NCI-H1694 treated with DMSO at 0.1 percent for 48 hours (cell line): ENCODE measurements around the gene DPM2.

ENCODE experiments used
- DNase-seq: peaks from one replicate; lab custom pipeline; 2025; lab: John Stamatoyannopoulos, UW

The DPM2 gene

DNA sequence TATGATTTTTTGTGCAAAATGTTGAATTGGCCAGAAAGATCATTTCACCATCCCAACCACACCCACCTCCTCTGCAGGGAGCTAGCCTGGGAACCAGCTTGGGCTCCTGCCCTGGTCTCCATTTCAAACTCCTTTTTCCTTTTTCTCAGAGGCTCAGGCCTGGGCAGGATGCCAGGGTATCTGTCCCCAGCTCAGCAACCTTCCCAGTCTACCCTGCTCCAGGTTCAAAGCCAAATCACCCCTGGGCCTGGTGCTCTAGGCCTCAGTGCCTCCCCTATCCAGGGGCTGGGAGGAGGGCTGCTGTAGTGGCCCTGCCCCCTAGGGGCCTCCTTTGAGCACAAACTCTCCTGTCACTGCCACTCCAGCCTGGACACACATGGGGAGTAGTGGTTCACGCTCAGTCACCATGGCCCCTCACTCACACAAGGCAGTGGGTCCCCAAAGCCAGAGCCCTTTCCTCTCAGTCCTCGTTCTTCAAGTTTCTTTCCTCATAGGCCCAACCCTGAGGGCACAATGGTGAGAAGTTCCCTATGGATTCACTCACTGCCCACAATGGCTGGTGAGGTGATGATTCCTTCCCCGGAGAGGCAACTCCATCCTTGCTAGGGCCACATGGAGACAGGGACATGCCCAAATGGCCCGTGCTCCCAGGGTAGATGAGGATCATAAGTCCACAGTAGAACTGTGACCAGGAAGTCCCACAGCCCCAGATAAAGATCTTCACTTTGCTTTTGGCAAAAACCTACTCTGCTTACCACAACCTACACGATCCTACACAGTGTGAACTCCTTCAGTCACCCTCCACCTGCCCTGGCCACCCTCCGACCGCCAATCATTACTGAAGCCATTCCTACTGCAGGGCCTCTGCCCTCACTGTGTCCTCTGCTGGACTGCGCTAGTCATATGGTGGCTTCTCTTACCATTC, 19.2 kb downstream of the DPM2 start:
- DNase-seq, result no peak

- no peak for DNase-seq
Measured at GRCh38 chr9:127917603-127918002, 20.1 kb downstream of the DPM2 start.

GRCh38 chr9:127916720-127917581, 20.7 kb downstream of the DPM2 start, which contains the start of gene ST6GALNAC4:
ST6GALNAC4 (minus strand) TSS chr9:127917041; CDS start chr9:127916419, 622 bp downstream.
- DNase-seq, result peak; percentile 50

DNA sequence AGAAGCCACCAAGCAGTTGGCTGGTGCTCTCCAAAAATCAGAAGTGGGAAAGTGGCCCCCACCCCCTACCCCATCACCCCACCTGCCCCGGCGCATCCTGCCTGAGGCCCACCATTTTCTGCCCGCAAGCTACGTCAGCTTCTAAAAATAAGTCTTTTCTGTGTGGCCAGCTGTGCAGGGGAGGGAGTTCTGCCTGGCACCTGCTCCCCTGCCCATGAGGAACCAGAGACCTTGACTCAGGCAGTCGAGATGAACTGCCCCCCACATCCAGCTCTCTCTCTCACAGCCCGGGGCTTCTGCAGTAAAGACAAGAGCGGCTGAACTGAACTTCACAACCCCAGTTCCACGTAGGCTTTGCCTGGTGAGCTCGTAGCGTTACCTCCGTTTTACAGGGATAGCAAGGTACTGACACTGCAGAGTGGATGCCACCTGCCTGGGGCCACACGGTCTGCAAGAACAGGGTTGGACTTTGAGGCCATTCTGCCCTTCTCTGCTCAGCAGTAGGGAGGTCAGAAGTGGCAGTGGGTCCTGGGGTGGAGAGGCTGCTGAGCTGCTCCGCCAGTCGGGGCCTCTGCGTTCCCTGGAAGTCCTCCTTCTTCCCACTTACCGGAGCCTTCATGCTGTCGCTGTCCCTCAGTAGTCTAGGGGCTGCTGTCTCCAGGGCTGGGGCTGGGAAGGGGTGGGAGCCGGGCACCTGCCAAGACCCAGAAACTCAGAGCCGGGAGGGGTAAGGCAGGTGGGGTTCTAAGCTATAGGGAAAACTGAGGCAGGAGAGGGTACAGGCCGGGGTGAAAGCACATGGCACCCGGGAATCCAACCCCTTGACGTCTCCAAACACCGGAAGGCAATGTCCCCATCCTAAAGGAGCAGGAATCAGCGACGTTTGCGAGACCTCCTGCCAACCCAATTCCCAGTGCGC, 21.6 kb downstream of the DPM2 start:
- no peak for DNase-seq

DNA sequence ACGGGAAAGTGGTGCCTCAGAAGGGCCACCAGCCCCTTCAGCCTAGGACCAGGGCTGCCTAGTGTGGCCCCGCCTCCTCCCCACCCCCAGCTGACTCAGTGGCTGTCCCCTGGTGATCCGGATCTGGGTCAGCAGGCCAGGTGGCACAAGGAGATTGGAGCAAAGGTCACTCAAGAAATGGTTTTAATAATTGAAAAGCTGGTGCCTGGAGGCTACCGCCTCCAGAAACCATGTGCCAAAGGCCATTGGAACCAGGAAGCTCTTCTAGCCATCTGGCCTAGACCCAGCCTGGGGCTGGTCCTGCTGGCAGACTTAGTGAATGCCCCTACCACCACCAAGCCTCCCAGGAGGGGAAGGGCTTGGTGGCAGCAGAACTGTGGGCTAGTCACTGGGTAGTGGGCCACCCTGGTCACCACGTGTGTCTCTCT, 22.3 kb downstream of the DPM2 start:
- no peak for DNase-seq

DNA sequence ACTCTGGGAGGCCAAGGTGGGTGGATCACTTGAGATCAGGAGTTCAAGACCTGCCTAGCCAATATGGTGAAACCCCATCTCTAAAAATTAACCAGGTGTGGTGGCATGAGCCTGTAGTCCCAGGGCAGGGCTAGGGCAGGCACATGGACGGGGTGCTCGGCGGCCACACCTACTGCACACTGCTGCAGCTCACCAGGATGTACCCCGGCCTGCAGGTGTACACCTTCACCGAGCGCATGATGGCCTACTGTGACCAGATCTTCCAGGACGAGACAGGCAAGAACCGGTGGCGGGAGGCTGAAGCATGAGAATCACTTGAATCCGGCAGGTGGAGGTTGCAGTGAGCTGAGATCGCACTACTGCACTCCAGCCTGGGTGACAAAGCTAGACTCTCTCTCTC, 24.0 kb downstream of the DPM2 start:
- DNase-seq, result no peak

- no peak for DNase-seq
Measured at GRCh38 chr9:127912882-127913281, 24.8 kb downstream of the DPM2 start.

DNA sequence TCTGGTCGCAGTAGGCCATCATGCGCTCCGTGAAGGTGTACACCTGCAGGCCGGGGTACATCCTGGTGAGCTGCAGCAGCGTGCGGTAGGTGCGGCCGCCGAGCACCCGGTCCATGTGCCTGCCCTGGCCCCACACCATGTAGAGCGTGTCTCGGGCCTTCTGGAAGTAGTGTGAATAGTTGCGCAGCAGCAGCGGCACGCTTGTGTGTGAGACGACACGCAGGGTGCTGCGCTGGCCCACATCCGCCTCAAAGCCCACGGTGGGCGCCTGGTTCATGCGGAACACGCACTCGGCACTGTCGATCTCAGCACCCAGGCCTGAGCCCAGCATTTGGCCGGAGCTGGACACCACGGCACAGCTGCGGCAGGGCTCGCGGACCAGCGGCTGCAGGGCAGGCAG, 25.4 kb downstream of the DPM2 start:
- no peak for DNase-seq

GRCh38 chr9:127910613-127911205, 26.9 kb downstream of the DPM2 start:
- DNase-seq, result peak; percentile 81

GRCh38 chr9:127909839-127910273, 27.8 kb downstream of the DPM2 start:
- DNase-seq, result no peak

DNA sequence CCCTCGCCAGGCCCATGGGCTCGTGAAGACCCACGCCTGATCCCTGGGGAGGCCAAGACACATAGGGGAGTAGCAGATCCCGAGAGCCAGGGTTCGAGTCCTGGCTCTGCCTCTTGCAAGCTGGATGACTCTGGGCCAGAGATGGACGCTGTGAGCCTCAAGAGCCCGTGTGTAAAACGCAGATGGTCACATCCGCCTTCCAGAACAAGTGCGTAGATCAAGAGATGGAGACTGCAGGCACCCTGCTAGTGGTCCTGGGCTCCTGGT, 29.1 kb downstream of the DPM2 start:
- DNase-seq, result no peak

DNA sequence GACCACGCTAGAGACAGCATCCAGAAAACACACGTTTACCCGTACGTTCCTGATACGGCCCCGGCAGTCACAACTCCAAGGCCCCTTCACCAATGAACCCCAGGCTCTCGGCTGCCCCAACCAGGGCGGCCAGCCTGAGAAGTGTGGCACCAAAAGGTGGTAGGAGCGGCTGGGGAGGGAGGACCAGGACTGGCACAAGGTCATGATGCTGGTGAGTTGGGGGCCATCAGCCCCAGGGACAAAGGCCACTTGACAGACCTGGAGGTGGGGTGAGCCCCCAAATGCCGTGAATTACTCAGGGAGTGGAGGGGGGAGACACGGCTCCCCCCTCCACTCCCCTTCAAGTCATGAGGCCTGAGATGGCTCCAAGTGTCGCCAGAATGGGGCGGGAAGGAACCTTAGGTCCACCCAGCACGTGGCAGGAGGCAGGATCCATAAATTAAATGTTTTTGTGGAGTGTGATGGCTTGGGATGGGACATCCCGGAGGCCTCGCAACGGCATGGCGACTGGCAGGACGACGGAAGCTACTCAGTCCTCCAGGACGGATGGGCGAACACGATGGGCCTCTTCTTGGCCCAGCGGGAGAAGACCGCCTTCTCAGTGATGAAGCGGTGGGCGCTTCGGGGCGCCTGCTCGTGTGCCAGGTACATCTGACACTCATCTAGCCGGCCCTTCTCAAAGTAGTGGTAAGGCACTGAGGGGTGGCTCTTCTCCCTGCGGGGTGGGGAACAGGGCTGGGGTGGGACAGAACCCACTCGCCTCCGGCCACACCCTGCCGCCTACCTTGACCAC, 29.6 kb downstream of the DPM2 start:
- no peak for DNase-seq

DNA sequence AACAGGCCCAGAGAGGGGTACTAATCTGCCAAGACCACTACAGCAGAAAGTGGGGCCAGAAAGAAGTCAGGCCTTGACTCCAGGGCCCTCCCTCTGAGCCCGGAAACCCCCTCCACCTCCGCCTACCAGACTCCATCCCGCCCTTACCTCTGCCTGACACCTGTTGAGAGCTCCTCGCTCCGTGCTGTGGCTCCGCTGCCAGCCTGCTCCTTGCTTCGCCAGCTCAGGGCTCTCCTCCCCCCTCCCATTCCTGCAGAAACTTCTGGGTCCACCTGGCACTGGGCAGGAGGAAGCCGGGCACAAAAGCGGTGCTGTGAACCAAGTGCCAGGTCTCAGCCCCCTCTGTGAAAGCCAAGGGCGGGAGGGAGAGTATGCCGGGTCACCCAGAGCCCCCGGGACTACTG, 31.9 kb downstream of the DPM2 start:
- no peak for DNase-seq

DNA sequence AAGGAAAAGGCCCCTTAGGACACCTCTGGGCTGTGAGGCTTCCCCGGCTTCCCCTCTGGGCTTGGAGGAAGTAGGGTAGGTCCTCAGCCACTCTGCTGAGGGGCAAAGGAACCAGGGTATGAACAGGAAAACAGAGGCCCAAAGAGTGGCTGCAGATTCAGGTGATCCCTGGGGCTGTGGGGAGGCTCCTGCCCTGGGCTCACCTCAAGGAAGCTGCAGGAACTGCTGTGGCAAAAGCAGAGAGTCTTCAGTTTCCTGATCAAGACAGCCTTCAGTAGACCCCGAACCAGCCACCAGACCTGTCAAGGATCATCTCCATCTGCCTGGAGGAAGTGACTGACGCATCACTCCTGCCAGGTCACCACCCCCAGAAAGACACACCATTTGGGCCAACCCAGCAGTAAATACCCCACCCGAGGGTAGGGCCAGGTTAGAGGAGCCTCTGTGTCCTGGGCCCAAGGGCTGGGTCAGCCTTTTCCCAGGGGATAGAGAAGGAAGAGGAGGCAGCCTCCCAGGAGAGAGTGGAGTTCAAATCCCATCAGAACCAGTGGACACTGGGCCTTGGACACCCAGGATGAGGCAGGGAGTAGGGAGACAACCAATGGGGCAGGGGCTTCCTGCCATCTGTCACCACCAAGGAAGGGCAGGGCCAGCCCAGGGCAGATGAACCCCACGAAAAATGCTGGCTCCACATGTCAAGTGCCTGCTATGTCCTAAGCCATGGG, 32.5 kb downstream of the DPM2 start:
- DNase-seq, result no peak

- no peak for DNase-seq
Measured at GRCh38 chr9:127904561-127905003, 33.1 kb downstream of the DPM2 start.

DNA sequence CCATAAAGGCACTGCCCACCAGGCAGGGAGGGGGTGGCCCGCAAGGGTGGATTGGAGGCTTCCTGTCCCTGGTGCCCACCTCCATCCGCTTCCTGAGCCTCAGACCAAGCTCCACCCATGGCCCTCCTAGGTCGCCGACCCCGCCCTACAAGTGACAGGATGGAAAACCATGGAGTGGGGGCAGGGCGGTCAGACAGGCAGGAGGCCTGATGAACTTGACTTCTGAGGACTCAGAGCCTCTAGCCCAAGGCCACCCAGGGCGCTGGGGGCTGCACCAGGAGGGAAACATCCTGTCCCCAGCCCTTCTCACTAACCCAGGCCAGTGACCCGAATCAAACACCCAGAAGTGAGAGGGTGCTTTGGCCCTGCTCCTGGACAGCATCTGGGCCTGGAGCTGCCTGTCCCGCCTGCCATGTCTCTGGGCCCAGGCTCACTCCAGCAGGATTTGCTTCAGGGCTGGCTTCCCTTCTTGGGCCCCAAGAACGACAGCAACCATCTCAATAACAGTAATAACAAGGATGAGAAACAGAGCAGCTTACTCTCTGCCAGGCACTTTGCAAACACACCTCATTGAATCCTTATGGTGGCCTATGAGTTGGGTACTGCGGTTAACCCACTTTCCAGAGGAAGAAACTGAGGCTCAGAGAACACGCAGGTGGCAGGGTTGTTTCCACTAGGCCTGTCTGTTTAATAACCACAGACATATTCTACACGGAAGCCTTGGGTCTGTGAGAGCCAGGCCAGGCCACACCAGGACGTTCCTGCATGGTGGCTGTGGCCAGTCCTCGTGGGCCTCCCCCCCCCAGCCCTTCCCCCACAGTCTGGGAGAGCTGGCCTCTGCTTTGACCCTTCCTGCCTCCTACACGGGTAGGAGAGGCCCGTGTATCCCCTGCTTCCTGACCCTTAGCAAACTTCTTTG, 33.8 kb downstream of the DPM2 start:
- no peak for DNase-seq

DNA sequence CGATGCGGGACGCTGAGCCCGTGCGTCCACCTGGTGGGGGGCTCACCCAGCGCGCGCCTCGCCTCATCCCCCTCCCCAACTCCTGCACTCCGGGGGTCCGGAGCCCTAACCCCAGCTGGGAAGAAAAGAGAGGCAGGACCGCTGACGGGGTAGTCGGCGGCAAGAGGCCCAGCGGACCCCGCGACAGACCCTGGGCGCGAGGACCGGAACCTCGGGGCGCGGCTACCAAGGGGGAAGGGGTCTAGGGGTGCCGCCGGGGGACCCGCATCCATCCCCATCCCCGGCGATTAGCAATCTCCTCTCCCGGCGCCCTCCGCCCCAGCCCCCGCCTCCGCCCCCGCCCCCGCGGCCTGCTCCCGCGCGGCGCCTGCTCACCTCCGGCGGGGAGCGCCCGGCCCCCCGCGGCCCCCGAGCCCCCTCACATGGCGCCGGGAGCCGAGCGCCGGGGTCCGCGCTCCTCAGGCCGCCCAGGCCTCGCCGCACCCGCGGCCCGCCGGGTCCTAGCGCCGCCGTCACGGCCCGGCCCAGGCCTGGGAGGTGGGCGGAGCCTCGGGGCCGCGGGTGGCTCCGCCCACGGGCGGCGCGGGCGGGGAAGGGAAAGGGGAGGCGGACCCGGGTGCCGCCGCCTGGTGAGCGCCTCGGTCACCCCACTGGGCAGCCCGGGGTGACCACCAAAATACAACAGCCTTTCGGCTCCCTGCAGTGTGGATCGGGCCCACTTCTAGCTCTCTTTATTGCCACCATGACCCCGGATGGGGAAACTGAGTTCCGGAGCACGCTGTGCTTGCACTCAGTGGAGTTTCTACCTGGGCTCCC, 38.3 kb downstream of the DPM2 start, which contains the start of gene ST6GALNAC6:
TSS of gene ST6GALNAC6 (minus strand) at position 476 of the 816 bp plus-strand sequence. CDS start 1,622 bp downstream, outside the sequence.
- peak; percentile 15 for DNase-seq
